Activated CD4-positive, CD25-positive, alpha-beta regulatory T cell treated with anti-CD3 and anti-CD28 coated beads, Interleukin-2, amount 50 U/mL, for 24 hours (primary cell): ENCODE data around the gene CLEC17A.
"Not testable (repeated sequence)": the region's sequence is repeated elsewhere in the genome, so short reads cannot be mapped to it uniquely, and the experiment has no call there.

ENCODE experiments used
- ATAC-seq, 2 donors: fragments of 150-1000 bp; cut with Tn5 transposase; one replicate each; pipeline ENCODE4 v1.10.0; 2021; ENCODE audit warnings: mild to moderate bottlenecking in 1 of 2, moderate library complexity in 1 of 2

Gene CLEC17A

GRCh38 chr19:14584372-14584771 lies 1.5 kb downstream of the CLEC17A start:
- not testable (repeated sequence) for ATAC-seq

GRCh38 chr19:14585187-14585586 lies 2.3 kb downstream of the CLEC17A start:
- ATAC-seq, result peak; percentile 90 to 91

- ATAC-seq, result peak; percentile 65 to 71
Observed at GRCh38 chr19:14589433-14589832, 6.5 kb downstream of the CLEC17A start.

- no peak for ATAC-seq
Observed at GRCh38 chr19:14595558-14595957, 12.7 kb downstream of the CLEC17A start.

- peak in 1 of 2 donors; percentile 8 for ATAC-seq
Observed at GRCh38 chr19:14599548-14600147, 16.8 kb downstream of the CLEC17A start.

GRCh38 chr19:14603990-14604387 lies 21.1 kb downstream of the CLEC17A start:
- ATAC-seq, result peak; percentile 60 to 67

GRCh38 chr19:14606627-14607026 lies 23.7 kb downstream of the CLEC17A start:
- no peak for ATAC-seq

GRCh38 chr19:14611051-14611450 lies 28.2 kb downstream of the CLEC17A start:
- ATAC-seq, result no peak

GRCh38 chr19:14612242-14612641 lies 29.4 kb downstream of the CLEC17A start:
- ATAC-seq, result not testable (repeated sequence)

GRCh38 chr19:14612657-14613056 lies 29.8 kb downstream of the CLEC17A start:
- no peak for ATAC-seq

- not testable (repeated sequence) for ATAC-seq
Observed at GRCh38 chr19:14613399-14614098, 30.7 kb downstream of the CLEC17A start.

- ATAC-seq, result peak; percentile 33 to 55
Observed at GRCh38 chr19:14614099-14614412, 31.2 kb downstream of the CLEC17A start.

GRCh38 chr19:14615623-14616022 lies 32.7 kb downstream of the CLEC17A start:
- no peak for ATAC-seq

- no peak for ATAC-seq
Observed at GRCh38 chr19:14616407-14616806, 33.5 kb downstream of the CLEC17A start.

GRCh38 chr19:14619404-14619803 lies 36.5 kb downstream of the CLEC17A start:
- no peak for ATAC-seq

- not testable (repeated sequence) for ATAC-seq
Observed at GRCh38 chr19:14624491-14624890, 41.6 kb downstream of the CLEC17A start.

GRCh38 chr19:14629557-14629956 lies 46.7 kb downstream of the CLEC17A start:
- ATAC-seq, result no peak

- no peak for ATAC-seq
Observed at GRCh38 chr19:14632286-14632685, 49.4 kb downstream of the CLEC17A start.

GRCh38 chr19:14639536-14640277 lies 56.8 kb downstream of the CLEC17A start:
- ATAC-seq, result no peak

- no peak for ATAC-seq
Observed at GRCh38 chr19:14648506-14648905, 65.6 kb downstream of the CLEC17A start.

- ATAC-seq, result no peak
Observed at GRCh38 chr19:14649020-14649419, 66.1 kb downstream of the CLEC17A start.

GRCh38 chr19:14650161-14650560 lies 67.3 kb downstream of the CLEC17A start:
- ATAC-seq, result no peak

GRCh38 chr19:14654786-14655560 lies 72.1 kb downstream of the CLEC17A start:
- ATAC-seq, result no peak
